Stimulated activated CD4-positive, alpha-beta T cell treated with anti-CD3 and anti-CD28 coated beads, TNF-alpha, amount 100 ng/mL, for 4 hours (primary cell): Measurements from ENCODE around the gene PPM1H.
"Not testable (repeated sequence)": the region's sequence is repeated elsewhere in the genome, so short reads cannot be mapped to it uniquely, and the experiment has no call there.

Experiments
- DNase-seq, 3 experiments: peaks; one replicate each; pipeline ENCODE4 v3.0.0-alpha.2; 2020; ENCODE audit warnings: low read depth in 3 of 3

The PPM1H gene

DNA sequence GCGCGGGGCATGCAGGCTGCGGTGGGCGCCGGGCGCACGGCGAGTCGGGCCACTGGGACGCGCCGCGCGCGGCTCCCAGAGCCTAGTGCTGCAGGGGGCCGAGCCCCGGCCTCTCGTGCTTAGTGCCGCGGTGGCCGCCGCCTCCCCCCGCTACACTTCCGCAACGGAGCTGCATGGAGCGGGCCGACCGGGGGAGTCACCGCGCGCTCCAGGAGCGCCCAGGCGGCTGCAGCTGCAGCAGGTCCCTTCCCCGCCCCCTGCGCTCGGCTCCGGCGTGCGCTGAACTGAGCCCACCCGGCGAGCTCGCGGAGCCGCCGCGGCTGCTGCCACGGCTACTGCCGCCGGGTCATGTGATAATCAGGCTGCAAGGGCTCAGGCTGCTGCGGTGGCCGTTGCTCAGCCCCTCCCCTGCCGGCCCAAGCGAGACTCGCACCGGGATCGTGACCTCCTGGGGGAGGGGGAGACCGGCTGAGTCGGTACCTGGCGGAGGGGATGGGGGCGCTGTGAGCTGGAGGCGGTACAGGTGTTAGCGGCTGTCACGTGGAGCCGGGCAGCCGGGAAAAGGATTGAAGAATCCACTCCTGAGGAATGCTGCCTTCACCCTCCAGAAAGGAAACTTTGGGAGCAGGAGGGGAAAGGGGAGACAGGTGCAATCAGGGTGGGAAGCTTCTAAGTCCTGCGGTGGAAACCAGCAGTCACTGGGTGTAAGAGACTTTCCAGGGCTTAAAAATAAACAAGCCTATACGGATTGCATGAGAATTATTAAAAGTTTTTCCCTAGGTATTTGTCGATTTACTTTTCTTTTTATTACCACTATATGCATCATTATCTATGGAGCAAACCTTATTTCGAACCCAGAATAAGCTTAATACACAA, at the start of gene PPM1H:
PPM1H (minus strand) TSS at position 352 of the 876 bp plus-strand sequence. CDS start 414 bp downstream, outside the sequence.
- no peak for DNase-seq

GRCh38 chr12:62983594-62983993, 48.6 kb upstream of the PPM1H start:
- no peak for DNase-seq

- no peak for DNase-seq
Measured at GRCh38 chr12:62978768-62979167, 43.8 kb upstream of the PPM1H start.

DNA sequence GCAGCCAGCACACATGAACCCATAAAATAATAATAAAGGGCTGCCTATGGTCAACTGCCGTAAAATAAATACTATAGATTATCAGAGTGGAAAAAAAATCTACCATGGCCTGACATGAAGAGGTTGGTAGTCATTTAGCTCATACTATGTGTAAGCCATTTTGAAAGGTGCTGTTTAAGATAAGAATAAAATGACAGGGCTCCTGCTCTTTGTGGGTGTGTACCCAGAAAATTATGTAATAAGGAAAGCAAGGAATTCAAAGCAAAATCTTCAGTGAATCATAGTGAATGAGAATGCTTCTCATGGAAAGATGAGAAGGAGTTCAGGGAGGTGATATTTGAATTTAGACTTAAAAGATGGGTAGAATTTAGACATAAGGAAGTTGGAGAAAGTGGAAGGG, 42.9 kb upstream of the PPM1H start:
- no peak for DNase-seq

- no peak for DNase-seq
Measured at GRCh38 chr12:62977418-62977817, 42.5 kb upstream of the PPM1H start.

- no peak for DNase-seq
Measured at GRCh38 chr12:62976110-62976662, 41.2 kb upstream of the PPM1H start.

DNA sequence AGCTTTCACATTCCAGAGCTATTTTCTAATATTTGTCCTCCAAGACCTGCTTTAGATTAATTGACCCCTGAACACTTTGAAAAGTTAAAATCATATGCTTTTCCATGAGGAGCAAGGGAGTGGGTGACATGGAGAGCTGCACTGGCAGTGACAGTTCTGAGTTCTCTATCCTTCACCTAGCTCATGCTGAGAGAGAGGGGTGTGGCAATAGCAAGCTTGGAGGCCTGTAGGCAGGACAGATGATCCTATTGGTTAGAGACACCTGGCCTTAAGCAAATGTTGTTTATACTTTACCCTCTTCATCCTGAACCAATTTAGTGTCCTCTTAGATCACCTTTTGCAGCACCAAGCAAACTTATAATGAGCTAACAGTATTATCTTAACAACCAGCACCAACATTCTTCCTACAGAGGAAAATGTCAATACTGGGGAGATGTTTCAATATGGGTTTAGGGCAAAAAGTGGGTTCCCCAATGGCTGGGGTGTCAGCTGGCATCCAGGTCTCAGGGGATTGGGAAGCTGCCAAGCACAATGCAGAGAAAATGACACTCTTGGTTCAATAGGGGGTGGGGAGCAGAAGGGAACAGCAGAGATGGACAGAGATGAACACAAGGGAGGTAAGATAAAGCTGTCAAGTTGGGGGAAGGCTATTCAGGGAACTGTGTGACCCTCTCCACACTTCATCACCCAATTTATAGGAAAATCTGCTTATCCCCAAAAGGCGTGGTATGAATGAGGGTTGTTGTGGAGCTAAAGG, 37.0 kb upstream of the PPM1H start:
- DNase-seq, result no peak

DNA sequence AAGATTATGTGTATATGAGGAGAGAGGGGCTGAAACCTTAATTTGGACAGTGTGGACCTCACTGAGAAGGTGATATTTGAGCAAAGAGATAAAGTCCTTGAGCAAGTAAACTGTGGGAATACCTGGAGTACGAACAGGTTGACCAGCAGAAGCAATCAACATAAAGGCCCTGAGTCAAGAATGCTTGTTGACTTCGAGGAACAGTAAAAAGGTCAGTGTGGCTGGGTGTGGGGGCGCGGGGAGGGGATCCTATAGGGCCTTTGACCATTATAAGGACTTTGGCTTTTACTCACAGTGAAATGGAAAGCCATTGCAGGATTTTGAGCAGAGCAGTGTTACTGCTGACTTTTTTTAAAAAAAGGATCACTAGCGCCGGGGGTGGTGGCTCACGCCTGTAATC, 34.7 kb upstream of the PPM1H start:
- DNase-seq, result no peak

GRCh38 chr12:62967701-62968100, 32.8 kb upstream of the PPM1H start:
- DNase-seq, result no peak

DNA sequence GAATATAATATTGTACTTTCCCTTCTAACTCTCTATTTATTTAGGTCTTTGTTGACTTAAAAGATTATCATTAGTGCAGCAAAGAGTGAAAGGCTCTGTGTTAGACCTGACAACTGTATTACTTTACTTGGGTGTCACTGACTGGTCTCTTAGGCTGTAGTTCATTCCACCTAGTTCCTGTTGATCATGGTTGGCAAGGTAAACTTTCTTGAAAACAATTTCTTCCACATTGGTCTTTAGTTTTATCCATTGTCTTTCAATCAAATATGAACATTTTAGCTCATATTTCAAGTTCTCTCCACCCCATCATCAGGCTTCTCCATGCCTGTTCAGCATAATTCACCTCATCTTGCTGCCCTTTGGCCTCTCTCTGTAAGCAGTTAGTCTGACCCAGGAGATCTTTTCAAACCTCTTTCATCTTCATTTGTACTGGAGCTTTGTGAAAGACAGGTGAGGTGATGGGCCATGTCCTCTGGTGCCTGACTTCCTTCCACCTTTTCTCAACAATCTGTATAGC, 32.1 kb upstream of the PPM1H start:
- DNase-seq, result no peak

DNA sequence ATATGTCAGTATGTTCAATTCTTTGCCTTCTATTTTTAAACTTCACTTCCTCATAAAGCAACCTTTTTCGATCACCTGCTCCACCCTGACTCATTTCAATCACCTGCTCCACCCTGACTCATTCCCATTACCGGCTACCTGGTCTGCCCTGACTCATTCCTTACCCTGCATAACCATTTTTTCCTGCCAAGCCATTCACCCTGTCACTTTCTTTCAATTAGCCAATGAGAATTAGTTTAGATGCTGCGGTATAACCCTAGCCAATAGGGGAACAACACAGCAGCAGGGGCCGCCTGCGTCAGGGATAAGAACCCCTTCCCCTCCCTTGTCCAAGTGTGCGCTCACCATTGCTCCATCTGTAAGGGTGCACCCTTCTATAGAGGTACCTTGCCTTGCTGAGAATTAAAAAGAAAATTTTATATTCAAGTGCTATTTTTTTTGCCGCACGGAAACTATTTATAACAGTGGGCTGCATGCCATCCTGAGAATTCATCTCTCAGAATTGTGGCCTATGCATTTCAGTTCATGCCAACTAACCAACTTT, 31.6 kb upstream of the PPM1H start:
- not testable (repeated sequence) for DNase-seq

- not testable (repeated sequence) for DNase-seq
Measured at GRCh38 chr12:62965700-62966099, 30.8 kb upstream of the PPM1H start.

- not testable (repeated sequence) for DNase-seq
Measured at GRCh38 chr12:62965242-62965641, 30.3 kb upstream of the PPM1H start.

- DNase-seq, result no peak
Measured at GRCh38 chr12:62963486-62964041, 28.6 kb upstream of the PPM1H start.

- no peak for DNase-seq
Measured at GRCh38 chr12:62960324-62960723, 25.4 kb upstream of the PPM1H start.

DNA sequence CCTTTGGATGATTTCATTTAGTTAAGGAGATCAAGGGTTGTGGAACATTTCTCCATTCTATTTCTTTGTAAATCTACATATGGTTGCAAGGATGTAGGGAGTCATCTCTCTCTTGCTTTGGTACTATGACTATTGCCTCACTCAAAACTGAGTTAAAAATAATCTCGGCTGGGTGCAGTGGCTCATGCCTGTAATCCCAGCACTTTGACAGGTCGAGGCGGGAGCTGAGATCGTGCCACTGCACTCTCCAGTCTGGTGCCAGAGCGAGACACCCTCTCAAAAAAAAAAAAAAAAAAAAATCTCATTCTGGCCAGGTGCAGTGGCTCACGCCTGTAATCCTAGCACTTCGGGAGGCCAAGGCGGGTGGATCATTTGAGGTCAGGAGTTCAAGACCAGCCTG, 24.8 kb upstream of the PPM1H start:
- DNase-seq, result no peak

DNA sequence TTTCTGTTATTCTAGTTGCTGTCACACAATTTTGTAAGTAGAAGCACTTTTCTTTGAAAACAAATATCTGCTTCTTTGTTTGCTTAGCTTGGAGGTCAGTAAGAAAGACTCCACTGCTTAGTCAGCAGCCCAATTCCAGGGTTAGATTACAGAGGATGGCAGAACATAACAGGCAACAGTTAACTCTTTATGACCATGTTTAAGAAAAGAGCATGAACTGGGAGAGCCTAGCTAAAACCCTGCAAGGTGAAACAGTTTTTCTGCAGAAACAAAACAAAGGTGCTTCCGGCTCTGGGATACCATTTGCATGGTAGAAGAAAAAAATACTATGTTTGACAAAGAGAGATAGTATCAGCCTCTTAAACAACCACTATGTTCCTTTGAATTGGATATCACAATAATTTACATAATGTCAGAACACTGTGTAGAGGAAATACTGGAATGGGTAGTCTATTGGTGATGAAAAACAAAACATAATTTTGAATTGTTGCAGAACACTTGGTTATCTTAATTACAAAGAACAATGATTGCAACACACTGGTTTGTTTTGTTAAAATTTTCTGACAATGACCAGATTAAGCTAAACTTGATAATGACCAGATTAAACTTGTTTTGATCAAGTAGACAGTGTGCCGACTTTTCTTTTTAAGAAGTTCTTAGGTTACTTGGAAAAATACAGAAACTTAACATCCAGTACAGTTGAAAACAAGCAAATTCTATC, 22.4 kb upstream of the PPM1H start:
- DNase-seq, result no peak

DNA sequence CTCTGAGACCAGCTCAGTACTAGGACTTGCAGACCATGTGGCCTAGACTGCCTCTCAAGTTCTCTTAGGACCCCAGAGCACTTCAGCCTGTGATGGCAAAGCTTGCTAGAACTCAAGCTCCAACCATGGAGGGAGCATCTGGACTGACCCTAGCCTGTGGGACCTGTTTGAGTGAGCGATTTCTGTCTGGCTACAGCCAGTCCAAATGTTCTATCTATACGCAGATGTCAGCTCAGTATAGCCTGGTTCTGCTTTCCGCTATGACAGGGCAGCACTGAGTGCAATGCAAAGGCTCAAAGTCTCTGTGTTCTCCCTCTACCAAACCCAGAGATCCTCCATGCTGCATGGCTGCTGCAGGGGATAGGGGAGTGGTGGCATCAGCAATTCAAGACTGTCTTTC, 20.7 kb upstream of the PPM1H start:
- DNase-seq, result no peak

- no peak for DNase-seq
Measured at GRCh38 chr12:62950317-62950716, 15.4 kb upstream of the PPM1H start.

- no peak for DNase-seq
Measured at GRCh38 chr12:62948123-62948522, 13.2 kb upstream of the PPM1H start.

DNA sequence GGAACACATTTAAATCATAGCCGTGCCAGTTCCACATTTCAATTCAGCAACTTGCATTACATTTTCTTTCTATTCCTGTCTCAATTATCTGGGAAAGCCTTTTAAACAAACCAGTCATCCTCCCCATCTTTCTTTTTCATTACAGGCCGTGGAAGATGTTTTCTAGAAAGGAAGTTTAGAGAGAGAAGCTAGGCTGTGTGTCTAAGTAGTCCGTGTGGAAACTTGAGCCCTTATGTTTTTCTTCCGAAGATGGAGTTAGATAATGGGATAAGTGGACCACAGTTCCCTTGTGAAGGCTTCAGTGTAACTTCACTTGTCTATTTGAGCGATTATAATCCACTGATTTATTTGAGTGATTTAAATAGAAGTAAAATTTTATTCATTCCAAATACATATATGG, 12.4 kb upstream of the PPM1H start:
- no peak for DNase-seq
